T-helper 1 cell (primary cell): ENCODE measurements around the gene CD40.

Experiments used
- DNase-seq, 5 donors: peaks; one replicate each; pipeline ENCODE4 v3.0.0-alpha.2; 2012 to 2020

CD40 gene

GRCh38 chr20:46151936-46152335, 33.8 kb downstream of the CD40 start:
- no peak for DNase-seq

DNA sequence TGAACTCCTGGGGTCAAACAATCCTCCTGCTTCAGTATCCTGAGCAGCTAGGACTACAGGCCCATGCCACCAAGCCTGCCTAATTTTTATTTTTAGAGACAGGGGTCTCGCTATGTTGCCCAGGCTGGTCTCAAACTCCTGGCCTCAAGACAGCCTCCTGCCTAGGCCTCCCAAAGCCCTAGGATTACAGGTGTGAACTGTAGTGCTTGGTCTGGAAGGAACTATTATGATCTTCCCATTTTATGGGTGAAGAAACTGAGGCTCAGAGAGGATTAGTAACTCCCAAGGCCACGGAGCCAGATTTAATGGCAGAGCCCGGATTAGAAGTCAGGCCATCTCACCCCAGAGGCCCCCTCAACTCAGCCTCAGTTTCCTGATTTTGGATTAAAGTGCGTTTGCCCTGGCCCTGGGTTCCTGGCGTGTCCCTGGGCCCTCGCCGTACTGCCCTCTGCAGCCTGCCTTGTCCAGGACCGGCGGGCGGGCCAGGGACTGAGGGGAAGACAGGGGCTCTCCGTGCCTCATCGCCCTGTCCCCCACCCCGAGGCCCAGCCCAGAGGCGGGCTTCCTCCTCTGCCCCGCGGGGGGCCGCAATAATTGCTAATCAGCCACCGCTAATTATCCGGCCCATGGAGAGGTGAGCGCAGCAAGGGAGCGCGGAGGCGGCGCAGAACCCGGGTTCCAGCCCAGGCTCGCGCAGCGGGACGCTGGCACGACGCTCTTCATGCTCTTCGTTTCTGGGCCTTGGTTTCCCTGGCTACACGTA, 34.9 kb downstream of the CD40 start:
- DNase-seq: no peak

- no peak for DNase-seq
Measured at GRCh38 chr20:46154305-46154704, 36.2 kb downstream of the CD40 start.

GRCh38 chr20:46154796-46155195, 36.7 kb downstream of the CD40 start:
- no peak for DNase-seq

- DNase-seq: no peak
Measured at GRCh38 chr20:46156065-46156464, 38.0 kb downstream of the CD40 start.

DNA sequence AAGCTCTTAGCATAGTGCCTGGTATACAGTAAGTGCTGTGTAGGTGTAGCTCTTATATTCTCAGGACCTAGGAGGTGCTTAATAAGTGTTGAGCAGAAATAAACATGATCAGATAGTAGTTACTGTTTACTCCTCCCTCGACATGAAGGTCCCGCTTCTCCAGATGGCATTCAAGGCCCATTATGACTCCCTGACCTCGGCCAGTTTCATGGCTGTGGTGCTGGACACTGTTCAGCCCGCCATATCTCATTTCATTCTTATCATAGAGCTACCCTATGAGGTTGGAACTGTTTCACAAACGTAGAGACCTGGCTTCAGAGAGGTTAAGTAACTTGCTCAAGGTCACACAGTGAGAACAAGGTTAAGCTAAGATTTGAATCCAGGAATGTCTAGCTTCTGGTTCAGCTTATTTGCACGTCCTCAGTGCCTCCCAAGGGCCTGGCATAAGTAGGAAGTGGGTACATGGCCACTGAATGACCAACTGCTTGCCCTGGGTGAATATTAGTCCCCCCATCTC, 39.0 kb downstream of the CD40 start:
- DNase-seq: no peak

DNA sequence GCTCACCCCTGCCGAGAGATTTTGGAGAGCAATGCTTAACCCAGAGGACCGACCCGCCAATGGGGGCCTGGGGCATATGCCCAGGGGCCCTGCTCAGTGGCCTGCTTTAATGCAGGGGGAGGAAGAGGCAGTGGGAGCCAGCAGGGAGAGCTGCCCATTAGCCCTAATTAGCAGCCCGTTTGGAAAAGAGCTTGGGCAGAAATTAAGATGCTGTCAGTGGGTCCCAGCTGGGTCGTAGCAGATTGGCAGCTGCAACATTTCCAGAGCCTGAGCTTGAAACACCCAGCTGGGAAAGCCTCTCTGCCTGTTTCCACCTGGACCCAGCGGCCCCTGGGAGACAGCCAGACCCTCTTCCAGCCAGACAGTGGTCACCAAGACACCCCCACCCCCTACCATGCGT, 39.5 kb downstream of the CD40 start:
- no peak for DNase-seq

- no peak for DNase-seq
Measured at GRCh38 chr20:46158476-46158987, 40.4 kb downstream of the CD40 start.

DNA sequence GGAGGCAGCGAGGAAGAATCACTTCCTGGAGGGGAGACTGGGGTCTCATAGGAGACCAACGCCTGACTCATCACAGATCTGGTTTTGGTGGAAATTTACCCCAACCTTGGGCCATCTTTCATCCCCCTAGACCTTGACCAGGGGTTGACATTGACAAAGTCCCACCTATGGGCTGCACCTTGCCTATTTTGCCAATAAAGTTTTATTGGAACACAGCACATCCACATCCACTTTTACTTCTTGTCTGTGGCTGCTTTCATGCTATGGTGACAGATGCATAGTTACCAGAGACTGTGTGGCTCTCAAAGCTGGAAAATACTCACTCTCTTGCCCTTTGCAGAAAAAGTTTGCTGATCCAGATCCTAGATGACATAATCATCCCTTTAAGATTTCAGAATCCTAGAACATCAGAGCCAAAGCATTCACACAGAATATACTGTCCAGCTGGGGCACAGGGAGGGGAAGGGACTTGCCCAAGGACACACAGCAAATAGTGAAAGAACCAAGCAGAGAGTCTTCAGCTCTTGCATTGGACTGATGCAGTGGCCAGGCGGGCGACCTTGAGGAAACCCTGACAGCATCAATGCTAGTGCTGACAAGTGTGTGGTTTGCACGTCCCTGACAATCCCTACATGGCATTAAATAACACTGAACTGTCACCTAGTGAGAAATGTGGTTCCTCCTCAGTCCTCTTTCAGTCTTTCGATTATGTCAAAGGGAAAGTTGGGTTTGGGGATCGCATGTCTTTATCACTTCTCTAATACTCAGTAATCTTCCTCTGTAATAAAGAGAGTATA, 41.2 kb downstream of the CD40 start:
- no peak for DNase-seq

- DNase-seq: no peak
Measured at GRCh38 chr20:46160661-46161060, 42.5 kb downstream of the CD40 start.

DNA sequence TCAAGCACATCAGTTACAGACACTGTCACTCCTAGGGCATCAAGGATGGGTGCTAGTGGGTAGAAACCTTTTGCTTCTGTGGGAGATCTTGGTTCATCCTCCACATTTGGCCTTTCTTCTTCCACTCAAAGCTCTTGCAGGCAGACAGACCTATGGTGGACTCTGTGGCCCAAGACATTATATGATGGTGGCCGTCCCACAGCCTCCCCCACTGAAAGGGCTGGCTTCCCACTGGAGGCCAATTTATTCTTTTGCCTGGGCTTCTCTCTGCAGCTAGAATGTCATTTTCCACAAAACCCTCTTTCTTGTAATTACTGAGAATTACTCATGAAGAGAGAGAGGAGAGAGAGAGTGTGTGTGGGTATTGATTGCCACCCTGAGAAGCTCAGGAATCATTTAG, 43.8 kb downstream of the CD40 start:
- no peak for DNase-seq

DNA sequence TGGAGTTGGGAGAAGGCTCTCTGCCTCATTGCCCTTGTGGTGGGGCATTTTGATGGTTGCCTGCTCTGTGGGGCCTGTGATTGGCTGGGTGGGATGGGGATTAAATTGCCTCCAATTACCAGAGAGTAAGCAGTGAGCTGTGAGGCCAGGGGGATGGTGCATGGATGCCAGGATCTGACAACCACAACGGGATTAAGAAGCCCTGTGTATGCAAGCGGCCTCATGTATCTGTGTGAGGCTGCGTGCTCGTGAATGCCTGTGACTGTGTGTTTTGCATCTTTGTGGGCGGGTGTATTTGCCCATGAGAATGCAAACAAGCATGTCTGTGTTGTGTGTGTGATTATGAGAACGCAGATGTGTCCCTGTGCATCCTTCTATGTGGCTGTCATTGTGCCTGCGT, 46.1 kb downstream of the CD40 start:
- no peak for DNase-seq

DNA sequence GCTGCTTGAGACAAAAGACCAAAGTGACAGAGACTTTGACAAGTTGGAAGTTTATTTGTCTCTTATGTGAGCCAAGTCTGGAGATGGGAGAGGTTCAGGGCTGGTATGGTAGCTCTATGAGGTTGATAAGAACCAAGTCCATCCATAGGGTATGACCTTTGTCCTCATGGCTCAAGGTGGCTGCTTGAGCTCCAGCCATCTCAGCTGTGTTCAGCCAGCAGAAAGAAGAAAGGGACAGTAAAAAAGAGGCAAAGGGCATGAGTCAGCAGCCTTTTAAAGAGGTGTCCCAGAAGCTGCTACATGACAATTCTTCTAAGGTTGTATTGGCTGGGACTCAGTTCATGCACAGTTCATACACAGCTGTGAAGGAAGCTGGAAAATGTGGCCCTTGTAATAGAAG, 49.0 kb downstream of the CD40 start:
- no peak for DNase-seq

GRCh38 chr20:46168438-46168837, 50.3 kb downstream of the CD40 start:
- DNase-seq: no peak

- DNase-seq: no peak
Measured at GRCh38 chr20:46169245-46170171, 51.4 kb downstream of the CD40 start.

GRCh38 chr20:46171476-46171875, 53.4 kb downstream of the CD40 start:
- DNase-seq: no peak

DNA sequence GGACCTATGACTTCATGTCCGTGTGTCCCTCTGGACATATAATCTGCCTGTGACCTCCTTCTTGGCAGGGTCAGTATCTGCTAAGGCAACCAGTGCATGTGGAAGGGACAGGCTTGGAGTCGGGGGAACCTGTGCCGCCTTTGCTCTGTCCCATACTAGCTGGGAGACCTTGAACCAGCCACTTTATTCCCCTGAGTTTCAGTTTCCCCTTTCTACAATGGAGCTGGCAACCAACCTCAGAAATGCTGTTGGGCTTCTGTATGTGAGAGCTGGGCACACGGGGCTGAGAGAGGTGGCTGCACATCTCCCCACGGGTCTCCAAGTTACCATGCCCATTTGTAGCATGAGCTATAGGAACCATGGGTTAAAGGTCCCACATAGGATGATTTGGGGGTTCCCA, 53.8 kb downstream of the CD40 start:
- DNase-seq: no peak

GRCh38 chr20:46172455-46172854, 54.3 kb downstream of the CD40 start:
- no peak for DNase-seq

- no peak for DNase-seq
Measured at GRCh38 chr20:46172961-46173536, 54.9 kb downstream of the CD40 start.

DNA sequence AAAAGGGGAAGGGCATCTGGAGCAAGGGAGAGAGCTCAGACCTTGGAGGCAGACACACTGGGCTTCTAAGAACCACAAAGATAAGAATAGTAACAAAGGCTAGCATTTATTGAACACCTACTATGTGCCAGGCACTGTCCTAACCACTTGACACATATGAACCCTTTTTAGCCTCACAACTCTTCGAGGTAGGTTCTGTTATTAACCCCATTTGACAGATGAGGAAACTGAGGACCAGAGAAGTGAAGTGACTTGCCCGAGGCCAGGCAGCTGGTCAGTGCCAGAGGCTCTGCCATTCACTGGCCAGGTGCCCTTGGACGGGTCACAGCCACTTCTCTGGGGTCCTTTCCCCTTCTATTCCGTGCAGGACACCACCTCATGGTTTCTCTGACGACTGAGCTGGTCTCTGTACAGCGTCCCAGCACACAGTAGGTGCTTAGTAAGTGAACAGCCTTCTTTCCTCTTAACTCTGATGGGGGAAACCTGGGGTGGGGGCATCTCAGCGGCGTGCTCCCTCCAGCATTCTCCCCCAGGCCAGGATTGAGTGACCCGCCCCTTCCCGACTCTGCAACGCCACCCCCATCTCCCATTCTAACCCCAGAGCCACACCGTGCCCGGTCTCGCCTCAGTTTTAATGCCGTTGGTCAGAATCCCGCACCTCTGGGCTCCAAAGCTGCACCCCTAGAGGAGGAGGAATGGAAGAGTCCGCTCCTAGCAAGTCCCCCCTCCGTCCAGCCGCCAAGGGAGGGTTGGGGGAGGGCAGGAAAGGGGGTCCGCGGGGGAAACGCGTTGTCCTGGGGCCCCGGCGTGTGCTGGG, 55.7 kb downstream of the CD40 start:
- DNase-seq: no peak

- DNase-seq: peak; percentile 47 to 65 (median 59)
Measured at GRCh38 chr20:46174469-46175126, 56.5 kb downstream of the CD40 start.
